Measurements from ENCODE around the gene SLC2A5. TPM values are rescaled to one million over a fixed set of nuclear protein-coding genes. Genes with fewer than 3 reads are reported as not detected.
"Not testable (repeated sequence)": the region's sequence is repeated elsewhere in the genome, so short reads cannot be mapped to it uniquely, and the experiment has no call there.

SLC2A5 gene
- total RNA-seq, 4 donors from 2014 or later = 12.4 to 730 (median 340) TPM

DNA sequence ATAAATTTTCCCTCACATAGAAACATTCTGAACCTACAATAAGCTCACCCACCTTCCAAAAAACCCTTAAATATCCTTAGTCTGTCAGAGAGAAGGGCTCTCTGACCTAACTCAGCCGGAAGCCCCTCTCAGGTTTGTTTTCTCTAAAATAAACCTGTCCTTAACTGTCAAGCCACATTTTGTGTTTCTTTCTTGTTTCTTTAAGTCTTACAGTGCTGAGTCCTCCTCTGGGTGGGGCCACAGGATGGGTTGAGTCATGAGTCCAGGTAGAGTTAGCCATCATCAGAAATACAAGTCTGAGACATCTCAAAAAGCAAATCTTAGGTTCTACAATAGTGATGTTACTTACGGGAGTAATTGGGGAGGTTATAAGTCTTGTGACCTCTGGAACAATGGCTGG lies 26.4 kb upstream of the SLC2A5 start:
- H3K4me1 ChIP-seq = no peaks in the 10 kb centered on the region
- no peaks in the 10 kb centered on the region for H3K36me3 ChIP-seq
- no peak overlapping the region for H3K27ac ChIP-seq
- no peak for TF ChIP-seq POLR2A (IDR thresholded peaks at IDR 0.05)
- TF ChIP-seq, protein P1, sequence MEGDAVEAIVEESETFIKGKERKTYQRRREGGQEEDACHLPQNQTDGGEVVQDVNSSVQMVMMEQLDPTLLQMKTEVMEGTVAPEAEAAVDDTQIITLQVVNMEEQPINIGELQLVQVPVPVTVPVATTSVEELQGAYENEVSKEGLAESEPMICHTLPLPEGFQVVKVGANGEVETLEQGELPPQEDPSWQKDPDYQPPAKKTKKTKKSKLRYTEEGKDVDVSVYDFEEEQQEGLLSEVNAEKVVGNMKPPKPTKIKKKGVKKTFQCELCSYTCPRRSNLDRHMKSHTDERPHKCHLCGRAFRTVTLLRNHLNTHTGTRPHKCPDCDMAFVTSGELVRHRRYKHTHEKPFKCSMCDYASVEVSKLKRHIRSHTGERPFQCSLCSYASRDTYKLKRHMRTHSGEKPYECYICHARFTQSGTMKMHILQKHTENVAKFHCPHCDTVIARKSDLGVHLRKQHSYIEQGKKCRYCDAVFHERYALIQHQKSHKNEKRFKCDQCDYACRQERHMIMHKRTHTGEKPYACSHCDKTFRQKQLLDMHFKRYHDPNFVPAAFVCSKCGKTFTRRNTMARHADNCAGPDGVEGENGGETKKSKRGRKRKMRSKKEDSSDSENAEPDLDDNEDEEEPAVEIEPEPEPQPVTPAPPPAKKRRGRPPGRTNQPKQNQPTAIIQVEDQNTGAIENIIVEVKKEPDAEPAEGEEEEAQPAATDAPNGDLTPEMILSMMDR (IDR thresholded peaks at IDR 0.05) = no peak
- H3K4me3 ChIP-seq = no peak overlapping the region
- DNase-seq = peak in 1 of 3 donors; percentile 61
- no peaks in the 10 kb centered on the region for H3K27me3 ChIP-seq
- no peaks in the 10 kb centered on the region for H3K9me3 ChIP-seq

DNA sequence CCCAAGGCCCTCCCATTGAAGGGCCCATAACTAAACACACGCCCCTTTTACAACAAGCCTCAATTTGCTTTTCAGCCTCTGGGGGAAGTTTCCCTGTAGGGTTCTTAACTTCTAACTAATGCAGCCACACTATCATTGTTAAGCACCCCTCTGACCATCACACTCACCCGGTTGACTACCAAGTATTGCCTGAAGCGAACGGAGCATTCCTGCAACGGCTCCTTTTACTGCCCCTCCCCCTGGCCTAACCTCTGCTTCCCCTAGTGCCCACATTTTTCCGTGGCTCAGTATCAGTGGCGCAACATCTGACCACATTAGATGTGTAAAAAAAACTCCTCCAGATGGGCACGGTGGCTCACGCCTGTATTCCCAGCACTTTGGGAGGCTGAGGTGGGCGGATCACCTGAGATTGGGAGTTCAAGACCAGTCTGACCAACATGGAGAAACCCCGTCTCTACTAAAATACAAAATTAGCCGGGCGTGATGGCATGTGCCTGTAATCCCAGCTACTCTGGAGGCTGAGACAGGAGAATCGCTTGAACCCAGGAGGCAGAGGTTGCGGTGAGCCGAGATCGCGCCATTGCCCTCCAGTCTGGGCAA lies 24.7 kb upstream of the SLC2A5 start:
- not testable (repeated sequence) for H3K9me3 ChIP-seq, DNase-seq, H3K27ac ChIP-seq, H3K4me1 ChIP-seq, H3K36me3 ChIP-seq, H3K27me3 ChIP-seq, H3K4me3 ChIP-seq

GRCh38 chr1:9093581-9093980 lies 24.1 kb upstream of the SLC2A5 start:
- no peaks in the 10 kb centered on the region for H3K27me3 ChIP-seq
- no peak overlapping the region for H3K27ac ChIP-seq
- H3K4me1 ChIP-seq = no peaks in the 10 kb centered on the region
- H3K9me3 ChIP-seq = no peaks in the 10 kb centered on the region
- H3K4me3 ChIP-seq = no peak overlapping the region
- DNase-seq = no peak
- TF ChIP-seq, protein P1 (IDR thresholded peaks at IDR 0.05) = no peak
- TF ChIP-seq POLR2A (IDR thresholded peaks at IDR 0.05) = no peak
- H3K36me3 ChIP-seq = no peaks in the 10 kb centered on the region

GRCh38 chr1:9093091-9093490 lies 23.7 kb upstream of the SLC2A5 start:
- Histone ChIP-seq H3K27me3 (no peaks in the 10 kb centered on the region), H3K4me3 (no peak overlapping the region), H3K4me1 (no peaks in the 10 kb centered on the region), H3K36me3 (no peaks in the 10 kb centered on the region), H3K27ac (no peak overlapping the region), H3K9me3 (no peaks in the 10 kb centered on the region)
- no peak for TF ChIP-seq POLR2A (IDR thresholded peaks at IDR 0.05)
- TF ChIP-seq, protein P1 (IDR thresholded peaks at IDR 0.05) = no peak
- DNase-seq = no peak

- Histone ChIP-seq H3K27ac (no peak overlapping the region), H3K9me3 (no peaks in the 10 kb centered on the region), H3K27me3 (no peaks in the 10 kb centered on the region), H3K36me3 (no peaks in the 10 kb centered on the region), H3K4me1 (peaks cover 0 to 9% (median 0%) of the 10 kb centered on the region in 4 donors), H3K4me3 (no peak overlapping the region)
- DNase-seq = no peak
- no peak for TF ChIP-seq POLR2A (IDR thresholded peaks at IDR 0.05)
- TF ChIP-seq, protein P1 (IDR thresholded peaks at IDR 0.05) = no peak
Measured at GRCh38 chr1:9088807-9089206, 19.4 kb upstream of the SLC2A5 start.

- no peak overlapping the region for H3K4me3 ChIP-seq
- H3K27ac ChIP-seq = no peak overlapping the region
Measured at GRCh38 chr1:9087411-9088125, 18.1 kb upstream of the SLC2A5 start.

More at GRCh38 chr1:9087411-9088125, 18.1 kb upstream of the SLC2A5 start:
- Histone ChIP-seq H3K9me3 (no peaks in the 10 kb centered on the region), H3K36me3 (no peaks in the 10 kb centered on the region), H3K27me3 (no peaks in the 10 kb centered on the region), H3K4me1 (peaks cover 0 to 9% (median 0%) of the 10 kb centered on the region in 4 donors)
- no peak for DNase-seq
- TF ChIP-seq POLR2A (IDR thresholded peaks at IDR 0.05) = no peak
- TF ChIP-seq, protein P1 (IDR thresholded peaks at IDR 0.05) = no peak

Measured in Peyer's patch (tissue), 4 donors.